CD4-positive, alpha-beta T cell (primary cell): ENCODE data around the gene ZNF451. TPM values are rescaled to one million over a fixed set of nuclear protein-coding genes. Genes with fewer than 3 reads are reported as not detected.

Source experiments
- ATAC-seq: fragments of 200-7000 bp; cut with Tn5 transposase; one replicate; pipeline ENCODE4 v1.10.0; 2022; ENCODE audit warnings: mild to moderate bottlenecking; ENCODE audit not compliant: poor library complexity
- CTCF ChIA-PET: fragments of 350-600 bp; sonication (Branson Sonifier 250); formaldehyde crosslinking; loops from one replicate; lab custom pipeline; 2021; ENCODE audit warnings: antibody characterized with exemption, inconsistent platforms; lab: Charles Lee
- POLR2A ChIA-PET: fragments of 350-600 bp; sonication (Branson Sonifier 250); formaldehyde crosslinking; loops from one replicate; lab custom pipeline; 2021; ENCODE audit warnings: antibody characterized with exemption, inconsistent platforms; lab: Charles Lee
- DNase-seq, 14 experiments: peaks; one replicate each; pipeline ENCODE4 v3.0.0-alpha.2; 2013 to 2020; ENCODE audit warnings: mixed read lengths in 2 of 14
- H3K27ac ChIP-seq, 2 donors: one replicate each; pipeline versions ENCODE4 v1.5.1 to v1.7.0; 2013; ENCODE audit warnings: low read length in 2 of 2, low read depth in 1 of 2, mild to moderate bottlenecking in 1 of 2
- H3K27me3 ChIP-seq, 2 experiments: 1 replicate in 1 of 2; 2 replicates in 1 of 2; pipeline versions ENCODE4 v1.6.1 to v1.7.0; 2013; ENCODE audit warnings: low read length in 2 of 2, control low read depth in 1 of 2, mild to moderate bottlenecking in 1 of 2, moderate library complexity in 1 of 2; ENCODE audit not compliant: insufficient read depth in 2 of 2, control insufficient read depth in 1 of 2
- H3K36me3 ChIP-seq: one replicate; pipeline ENCODE4 v1.6.1; 2013; ENCODE audit warnings: low read length, control low read depth; ENCODE audit not compliant: insufficient read depth
- H3K4me1 ChIP-seq: one replicate; pipeline ENCODE4 v1.6.1; 2013; ENCODE audit warnings: low read length, control low read depth; ENCODE audit not compliant: insufficient read depth
- H3K4me3 ChIP-seq: one replicate; pipeline ENCODE4 v1.5.1; 2013; ENCODE audit warnings: mild to moderate bottlenecking, low read length, moderate library complexity
- H3K9me3 ChIP-seq, 2 experiments: 1 replicate in 1 of 2; 2 replicates in 1 of 2; pipeline versions ENCODE4 v1.6.1 to v1.7.0; 2013; ENCODE audit warnings: low read length in 2 of 2, mild to moderate bottlenecking in 2 of 2, control low read depth in 1 of 2, moderate library complexity in 1 of 2; ENCODE audit not compliant: control insufficient read depth in 1 of 2, insufficient read depth in 1 of 2
- H3K27ac Mint-ChIP-seq: one replicate; pipeline ENCODE4 v1.8.0; 2020; ENCODE audit warnings: mixed read lengths
- H3K27me3 Mint-ChIP-seq: one replicate; pipeline ENCODE4 v1.8.0; 2021; ENCODE audit warnings: mixed read lengths
- H3K36me3 Mint-ChIP-seq: one replicate; pipeline ENCODE4 v1.8.0; 2021; ENCODE audit warnings: low read depth, mixed read lengths
- H3K4me1 Mint-ChIP-seq: one replicate; pipeline ENCODE4 v1.8.0; 2021; ENCODE audit warnings: low read depth, mixed read lengths
- H3K4me3 Mint-ChIP-seq: one replicate; pipeline ENCODE4 v1.8.0; 2020; ENCODE audit warnings: mild to moderate bottlenecking, mixed read lengths
- H3K9me3 Mint-ChIP-seq: one replicate; pipeline ENCODE4 v1.8.0; 2020; ENCODE audit warnings: mixed read lengths
- intact Hi-C, 2 experiments: fragments of 100-400 bp; cut with DNase I in 1 of 2; cut with micrococcal nuclease in 1 of 2; formaldehyde crosslinking; loops; one replicate each; pipeline versions ENCODE4 v1.15.1 to v1.9.0; 2023 to 2025; cut with DNase I, micrococcal nuclease
- total RNA-seq, 174 experiments: library from RNA in 2 of 174; stranded (reverse) in 2 of 174; gene quantifications; one replicate each; pipeline ENCODE4 v1.2.3 and lab custom pipeline; 2021 to 2026
- TF ChIP-seq, protein P1 (sequence below): fragments of 200-600 bp; IDR thresholded peaks from one replicate; pipeline ENCODE4 v1.8.0; 2022; ENCODE audit warnings: antibody characterized with exemption, mild to moderate bottlenecking

Gene ZNF451
- total RNA-seq, 2 experiments from 2014 or later, result 124 to 132 TPM

DNA sequence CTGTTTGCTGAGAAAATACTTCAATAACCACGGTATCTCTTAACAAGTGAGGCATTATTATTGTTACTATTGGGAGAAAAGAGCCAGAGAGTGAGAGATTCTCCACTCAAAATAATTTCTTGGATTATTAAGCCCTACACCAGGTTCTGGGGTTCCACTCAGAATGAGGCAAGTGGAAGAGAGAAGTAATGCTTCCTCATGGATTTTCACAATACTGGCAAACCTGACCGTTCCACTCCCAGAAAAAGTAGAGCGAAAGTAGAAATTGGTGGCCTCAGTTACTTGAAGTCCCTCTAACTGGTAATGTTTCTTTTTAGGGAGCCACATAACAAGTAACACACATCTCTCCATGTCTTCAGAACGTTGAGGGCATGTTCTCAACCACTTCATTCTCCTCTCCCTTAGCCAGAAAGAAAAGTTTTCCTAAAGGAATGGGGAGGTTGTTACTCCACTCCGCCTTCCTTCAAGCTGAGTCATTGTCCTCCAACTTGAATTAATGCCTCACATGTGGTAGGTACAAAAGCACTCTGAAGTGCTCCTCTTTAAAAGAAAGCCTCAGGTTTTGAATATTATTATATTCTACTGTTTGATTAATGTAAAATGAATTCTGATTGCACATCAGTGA is 84.0 kb downstream of the ZNF451 start:
- Histone ChIP-seq H3K36me3 (no peaks in the 10 kb centered on the region), H3K9me3 (no peaks in the 10 kb centered on the region), H3K4me1 (peaks cover 17% of the 10 kb centered on the region), H3K27me3 (no peaks in the 10 kb centered on the region), H3K27ac (no peak overlapping the region), H3K4me3 (peak overlapping the region; percentile 69)
- POLR2A ChIA-PET, result no interaction called here
- no peak for DNase-seq
- peaks cover 47% of the 10 kb centered on the region for H3K4me1 Mint-ChIP-seq
- peak overlapping the region; percentile 83 for H3K27ac Mint-ChIP-seq
- CTCF ChIA-PET, result no interaction called here
- intact Hi-C loops, result loop anchor here (2.0 to 5.0 kb wide), 2 partner anchors 49 to 143 kb away; partner anchors contain the start of genes PRIM2 (in 2 of the 2) and RAB23 (in 1 of the 2)
- no peaks in the 10 kb centered on the region for H3K9me3 Mint-ChIP-seq
- H3K27me3 Mint-ChIP-seq, result no peaks in the 10 kb centered on the region
- H3K36me3 Mint-ChIP-seq, result peaks cover 12% of the 10 kb centered on the region
- peak overlapping the region; percentile 89 for H3K4me3 Mint-ChIP-seq
- no peak for ATAC-seq
- TF ChIP-seq, protein P1, sequence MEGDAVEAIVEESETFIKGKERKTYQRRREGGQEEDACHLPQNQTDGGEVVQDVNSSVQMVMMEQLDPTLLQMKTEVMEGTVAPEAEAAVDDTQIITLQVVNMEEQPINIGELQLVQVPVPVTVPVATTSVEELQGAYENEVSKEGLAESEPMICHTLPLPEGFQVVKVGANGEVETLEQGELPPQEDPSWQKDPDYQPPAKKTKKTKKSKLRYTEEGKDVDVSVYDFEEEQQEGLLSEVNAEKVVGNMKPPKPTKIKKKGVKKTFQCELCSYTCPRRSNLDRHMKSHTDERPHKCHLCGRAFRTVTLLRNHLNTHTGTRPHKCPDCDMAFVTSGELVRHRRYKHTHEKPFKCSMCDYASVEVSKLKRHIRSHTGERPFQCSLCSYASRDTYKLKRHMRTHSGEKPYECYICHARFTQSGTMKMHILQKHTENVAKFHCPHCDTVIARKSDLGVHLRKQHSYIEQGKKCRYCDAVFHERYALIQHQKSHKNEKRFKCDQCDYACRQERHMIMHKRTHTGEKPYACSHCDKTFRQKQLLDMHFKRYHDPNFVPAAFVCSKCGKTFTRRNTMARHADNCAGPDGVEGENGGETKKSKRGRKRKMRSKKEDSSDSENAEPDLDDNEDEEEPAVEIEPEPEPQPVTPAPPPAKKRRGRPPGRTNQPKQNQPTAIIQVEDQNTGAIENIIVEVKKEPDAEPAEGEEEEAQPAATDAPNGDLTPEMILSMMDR, result no peak

DNA sequence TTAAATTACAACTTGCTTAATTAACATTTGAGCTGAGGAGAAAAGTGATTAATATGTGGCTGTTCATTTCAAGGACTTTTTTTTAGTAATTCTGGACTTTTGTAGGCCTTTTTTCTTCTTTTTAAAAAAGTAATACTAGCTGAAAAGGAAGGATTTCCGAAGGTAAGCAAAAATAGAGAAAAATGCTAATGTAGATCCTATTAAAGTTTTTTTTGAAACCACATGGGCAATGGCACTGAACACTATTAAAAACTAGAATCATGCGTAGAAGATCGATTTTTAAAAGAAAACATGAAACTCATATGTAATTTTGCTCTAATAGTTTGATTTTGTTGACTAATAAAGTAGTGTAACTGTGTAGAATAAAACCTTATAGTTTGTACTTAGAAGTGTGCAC is 84.5 kb downstream of the ZNF451 start:
- Histone ChIP-seq H3K4me1 (peaks cover 17% of the 10 kb centered on the region), H3K36me3 (no peaks in the 10 kb centered on the region), H3K27ac (no peak overlapping the region), H3K9me3 (no peaks in the 10 kb centered on the region), H3K27me3 (no peaks in the 10 kb centered on the region), H3K4me3 (no peak overlapping the region)
- H3K9me3 Mint-ChIP-seq, result no peaks in the 10 kb centered on the region
- no peak overlapping the region for H3K4me3 Mint-ChIP-seq
- POLR2A ChIA-PET, result no interaction called here
- H3K27ac Mint-ChIP-seq, result peak overlapping the region; percentile 83
- H3K27me3 Mint-ChIP-seq, result no peaks in the 10 kb centered on the region
- intact Hi-C loops, result loop anchor here (5.0 kb wide), 1 partner anchor 143 kb away; the partner anchor contains the start of gene PRIM2 (in 2 of the 2)
- DNase-seq (no peak), ATAC-seq (no peak)
- CTCF ChIA-PET, result no interaction called here
- peaks cover 47% of the 10 kb centered on the region for H3K4me1 Mint-ChIP-seq
- H3K36me3 Mint-ChIP-seq, result peaks cover 12% of the 10 kb centered on the region
- TF ChIP-seq, protein P1, result no peak

DNA sequence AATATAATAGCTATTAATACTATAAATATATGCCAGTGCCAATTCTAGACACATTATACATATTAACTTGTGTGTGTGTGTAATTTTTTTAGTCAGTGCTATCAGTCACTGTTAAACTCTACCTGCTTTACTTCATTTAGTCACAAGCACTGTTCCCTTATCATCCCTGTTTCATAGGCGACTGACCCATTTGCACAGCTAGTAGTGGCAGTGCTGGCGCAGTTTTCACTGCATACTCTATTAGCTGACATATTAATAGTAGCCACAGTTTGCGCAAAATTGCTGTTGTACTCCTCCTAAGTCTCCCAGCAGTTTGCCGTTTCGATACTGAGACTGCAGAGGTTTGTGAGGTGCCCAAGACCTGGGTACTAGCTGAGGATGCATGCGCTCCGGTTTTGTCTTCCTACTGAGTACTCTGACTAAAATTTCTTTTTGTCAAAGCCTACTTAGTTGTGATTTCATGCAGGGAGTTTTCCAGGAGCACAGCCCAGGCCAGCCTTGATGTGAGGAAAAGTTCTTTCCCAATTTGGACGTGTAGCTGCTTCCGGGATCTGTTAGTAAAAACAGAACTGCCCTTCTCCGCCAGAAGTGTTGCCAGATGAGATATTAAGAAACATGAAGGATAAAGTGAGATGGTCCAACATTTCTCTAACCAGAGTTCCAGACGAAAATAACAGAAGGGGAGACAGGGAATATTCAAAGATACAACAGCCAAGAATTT is 87.7 kb downstream of the ZNF451 start:
- CTCF ChIA-PET, result no interaction called here
- Mint-ChIP-seq H3K27ac (no peak overlapping the region), H3K4me3 (no peak overlapping the region), H3K9me3 (no peaks in the 10 kb centered on the region), H3K4me1 (peaks cover 34% of the 10 kb centered on the region), H3K36me3 (peaks cover 16% of the 10 kb centered on the region), H3K27me3 (no peaks in the 10 kb centered on the region)
- POLR2A ChIA-PET, result interaction anchor here (0.6 kb wide), 1 partner anchor 12 kb away, joined by 3 read pairs; no protein-coding TSS in a partner anchor
- Histone ChIP-seq H3K36me3 (no peaks in the 10 kb centered on the region), H3K4me1 (peaks cover 9% of the 10 kb centered on the region), H3K9me3 (no peaks in the 10 kb centered on the region), H3K4me3 (no peak overlapping the region), H3K27me3 (no peaks in the 10 kb centered on the region), H3K27ac (no peak overlapping the region)
- no peak for ATAC-seq
- DNase-seq, result no peak
- TF ChIP-seq, protein P1, result no peak
- intact Hi-C loops, result loop anchor here in 1 of 2 experiments (2.0 kb wide), 1 partner anchor 43 kb away; no protein-coding TSS in a partner anchor
